Astrocyte (in vitro differentiated cells and primary cell): ENCODE data around the gene CBLN3.

Experiments
- CTCF ChIP-seq: IDR thresholded peaks from 2 replicates; pipeline ENCODE4 v1.5.1; 2011; ENCODE audit warnings: low read depth, mild to moderate bottlenecking, inconsistent platforms, low read length, moderate library complexity; ENCODE audit not compliant: insufficient read depth
- EZH2 ChIP-seq: IDR thresholded peaks from 2 replicates; pipeline ENCODE4 v1.6.1; 2012; ENCODE audit warnings: mild to moderate bottlenecking, low read length, inconsistent platforms; ENCODE audit not compliant: insufficient read depth

GRCh38 chr14:24435998-24436354 lies 6.5 kb upstream of the CBLN3 start:
- TF ChIP-seq EZH2: no peak
- TF ChIP-seq CTCF: no peak
